GM23338 (cell line): ENCODE results near the gene FCHSD2. TPM values are rescaled to one million over a fixed set of nuclear protein-coding genes. Genes with fewer than 3 reads are reported as not detected.

Experiments used
- ATAC-seq: fragments of 200-7000 bp; cut with Tn5 transposase; 3 replicates; pipeline ENCODE4 v1.9.1; 2020
- DNase-seq: peaks from one replicate; pipeline ENCODE4 v3.0.0-alpha.2; 2015; ENCODE audit warnings: low spot score
- H2AFZ ChIP-seq: fragments of 200-600 bp; sonication (generic); 2 replicates; pipeline ENCODE4 v1.8.0; 2016; ENCODE audit warnings: antibody characterized with exemption, mild to moderate bottlenecking, moderate library complexity
- H3F3A ChIP-seq: fragments of 200-600 bp; sonication (generic); replicated peaks from 2 replicates; pipeline ENCODE4 v1.8.0; 2017; ENCODE audit warnings: antibody characterized with exemption, mixed run types, low read depth
- H3K27ac ChIP-seq: fragments of 200-600 bp; sonication (generic); 2 replicates; pipeline ENCODE4 v1.6.1; 2016; ENCODE audit warnings: low read depth
- H3K27me3 ChIP-seq: fragments of 200-600 bp; sonication (generic); 2 replicates; pipeline ENCODE4 v1.8.0; 2016; ENCODE audit warnings: mild to moderate bottlenecking, mixed run types, moderate library complexity; ENCODE audit not compliant: insufficient read depth
- H3K36me3 ChIP-seq: fragments of 200-600 bp; sonication (generic); 2 replicates; pipeline ENCODE4 v1.8.0; 2016; ENCODE audit warnings: mild to moderate bottlenecking; ENCODE audit not compliant: insufficient read depth
- H3K4me1 ChIP-seq: fragments of 200-600 bp; sonication (generic); 2 replicates; pipeline ENCODE4 v1.8.0; 2016; ENCODE audit warnings: mild to moderate bottlenecking, moderate library complexity; ENCODE audit not compliant: insufficient read depth
- H3K4me2 ChIP-seq: fragments of 200-600 bp; sonication (generic); 2 replicates; pipeline ENCODE4 v1.7.1; 2017; ENCODE audit warnings: mixed run types
- H3K4me3 ChIP-seq: fragments of 200-600 bp; sonication (generic); 2 replicates; pipeline ENCODE4 v1.6.1; 2016; ENCODE audit warnings: mixed run types
- H3K79me2 ChIP-seq: fragments of 200-600 bp; sonication (generic); replicated peaks from 2 replicates; pipeline ENCODE4 v1.8.0; 2017; ENCODE audit warnings: mild to moderate bottlenecking; ENCODE audit not compliant: insufficient read depth
- H3K9me2 ChIP-seq: fragments of 200-600 bp; sonication (generic); 2 replicates; pipeline ENCODE4 v1.8.0; 2017; ENCODE audit not compliant: insufficient read depth
- H4K20me1 ChIP-seq: fragments of 200-600 bp; sonication (generic); replicated peaks from 2 replicates; pipeline ENCODE4 v1.8.0; 2017; ENCODE audit warnings: mild to moderate bottlenecking; ENCODE audit not compliant: insufficient read depth
- H3K27ac Mint-ChIP-seq: 2 replicates; pipeline ENCODE4 v1.8.0; 2020; ENCODE audit warnings: inconsistent platforms, mild to moderate bottlenecking, moderate library complexity, mixed read lengths
- H3K27me3 Mint-ChIP-seq: 3 replicates; pipeline ENCODE4 v1.8.0; 2022; ENCODE audit warnings: low read depth, mild to moderate bottlenecking, moderate library complexity, mixed read lengths, inconsistent platforms; ENCODE audit not compliant: insufficient read depth, poor library complexity
- H3K36me3 Mint-ChIP-seq: 3 replicates; pipeline ENCODE4 v1.8.0; 2021; ENCODE audit warnings: low read depth, mild to moderate bottlenecking, inconsistent platforms, moderate library complexity, mixed read lengths
- H3K4me1 Mint-ChIP-seq: 3 replicates; pipeline ENCODE4 v1.8.0; 2020; ENCODE audit warnings: mild to moderate bottlenecking, inconsistent platforms, mixed read lengths
- H3K4me3 Mint-ChIP-seq: 3 replicates; pipeline ENCODE4 v1.8.0; 2021; ENCODE audit warnings: moderate library complexity, mild to moderate bottlenecking, inconsistent platforms, mixed read lengths
- H3K9me3 Mint-ChIP-seq: 3 replicates; pipeline ENCODE4 v1.8.0; 2020; ENCODE audit warnings: moderate library complexity, mild to moderate bottlenecking, inconsistent platforms, mixed read lengths
- CREB1 ChIP-seq: fragments of 250-450 bp; sonication (Bioruptor Pico); IDR thresholded peaks from 2 replicates; pipeline ENCODE4 v1.5.0; 2020; ENCODE audit warnings: low read depth, mild to moderate bottlenecking, moderate library complexity
- EZH2 ChIP-seq: fragments of 200-600 bp; sonication (generic); IDR thresholded peaks from one replicate; pipeline ENCODE4 v1.8.0; 2017; ENCODE audit warnings: antibody characterized with exemption, mild to moderate bottlenecking, low read depth; ENCODE audit not compliant: unreplicated experiment
- EZH2phosphoT487 ChIP-seq: fragments of 200-600 bp; sonication (generic); IDR thresholded peaks from one replicate; pipeline ENCODE4 v1.8.1; 2018; ENCODE audit warnings: antibody characterized with exemption; ENCODE audit not compliant: unreplicated experiment
- JUNB ChIP-seq: IDR thresholded peaks from one replicate; pipeline ENCODE4 v1.6.1; 2016; ENCODE audit warnings: antibody characterized with exemption; ENCODE audit not compliant: unreplicated experiment
- NANOG ChIP-seq: IDR thresholded peaks from 2 replicates; pipeline ENCODE4 v1.6.1; 2016; ENCODE audit warnings: antibody characterized with exemption, borderline replicate concordance
- POLR2AphosphoS5 ChIP-seq: IDR thresholded peaks from 2 replicates; pipeline ENCODE4 v1.6.1; 2016; ENCODE audit warnings: antibody characterized with exemption, low read depth
- STAT1 ChIP-seq: IDR thresholded peaks from one replicate; pipeline ENCODE4 v1.6.1; 2016; ENCODE audit warnings: antibody characterized with exemption; ENCODE audit not compliant: unreplicated experiment
- ZNF114 ChIP-seq: fragments of 250-450 bp; sonication (Bioruptor Pico); IDR thresholded peaks from 2 replicates; pipeline ENCODE4 v1.5.0; 2020; ENCODE audit warnings: mild to moderate bottlenecking, moderate library complexity
- ZNF331 ChIP-seq: fragments of 250-450 bp; sonication (Bioruptor Pico); IDR thresholded peaks from 2 replicates; pipeline ENCODE4 v1.5.0; 2020; ENCODE audit warnings: low read depth, mild to moderate bottlenecking, moderate library complexity
- polyA plus RNA-seq: library from polyadenylated mRNA; unstranded; fragments of >200 nt; fragmentation: Nextera tagmentation; extraction: Ambion mirVana; gene quantifications from 2 replicates; pipeline ENCODE4 v1.2.1, GENCODE V29; 2016
- total RNA-seq: library from RNA; depleted of rRNA; stranded (reverse); fragments of >200 nt; shearing (Covaris generic); gene quantifications from 2 replicates; pipeline ENCODE4 v1.2.3, GENCODE V29; 2014
- TF ChIP-seq, protein P1 (sequence below): fragments of 250-450 bp; sonication (Bioruptor Pico); IDR thresholded peaks from 2 replicates; pipeline ENCODE4 v1.5.0; 2020; ENCODE audit warnings: mild to moderate bottlenecking, moderate library complexity
- TF ChIP-seq, protein P2 (sequence below): IDR thresholded peaks from one replicate; pipeline ENCODE4 v1.6.1; 2018; ENCODE audit warnings: antibody characterized with exemption; ENCODE audit not compliant: unreplicated experiment
- TF ChIP-seq, protein P3 (sequence below): IDR thresholded peaks from 2 replicates; pipeline ENCODE4 v1.6.1; 2016; ENCODE audit warnings: antibody characterized with exemption
- TF ChIP-seq, protein P4 (sequence below), 2 experiments: fragments of 200-600 bp in 1 of 2; sonication (generic) in 1 of 2; conservative IDR thresholded peaks; 2 replicates each; pipeline versions ENCODE4 v1.5.1 to v1.6.1; 2016 to 2017; ENCODE audit warnings: antibody characterized with exemption in 2 of 2, low read depth in 2 of 2, mild to moderate bottlenecking in 2 of 2, moderate library complexity in 1 of 2

Gene FCHSD2
- total and polyA plus RNA-seq, 2 experiments from 2014 or later, result 3.6 to 5.2 TPM

DNA sequence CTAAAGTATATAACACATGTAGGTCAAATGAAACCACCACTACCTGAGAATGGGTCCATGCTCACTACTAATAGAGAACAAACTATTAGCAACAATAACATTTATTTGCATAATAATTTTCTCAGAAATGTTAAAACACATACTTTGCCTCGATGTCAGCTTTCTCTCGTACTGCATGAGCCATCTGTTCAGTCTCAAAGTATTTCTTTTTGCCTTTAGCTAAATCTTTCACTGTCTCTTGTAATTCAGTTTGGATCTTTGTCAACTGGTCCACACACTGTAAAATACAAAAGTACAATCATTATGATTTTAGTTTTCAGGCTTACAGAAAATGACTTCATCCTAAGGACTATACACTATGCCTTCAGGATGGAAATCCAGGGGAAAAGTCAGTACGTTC, 153.3 kb downstream of the FCHSD2 start:
- Mint-ChIP-seq H3K27me3 (peaks cover 3% of the 10 kb centered on the region), H3K36me3 (no peaks in the 10 kb centered on the region), H3K27ac (no peak overlapping the region), H3K4me1 (peaks cover 9% of the 10 kb centered on the region; the same call in 2 of the 3 replicates), H3K9me3 (no peaks in the 10 kb centered on the region), H3K4me3 (no peak overlapping the region)
- Histone ChIP-seq H3K36me3 (no peaks in the 10 kb centered on the region), H3K9me2 (no peaks in the 10 kb centered on the region), H3K27ac (no peak overlapping the region), H3K4me1 (no peaks in the 10 kb centered on the region), H3F3A (no peaks in the 10 kb centered on the region), H3K27me3 (no peaks in the 10 kb centered on the region), H3K4me2 (no peak overlapping the region), H4K20me1 (no peaks in the 10 kb centered on the region), H2AFZ (no peak overlapping the region), H3K4me3 (no peak overlapping the region), H3K79me2 (no peaks in the 10 kb centered on the region)
- ATAC-seq (no peak), DNase-seq (no peak)
- TF ChIP-seq NANOG (no peak), EZH2phosphoT487 (no peak), JUNB (no peak), POLR2AphosphoS5 (no peak), ZNF331 (CRISPR knock-in tag) (no peak), ZNF114 (CRISPR knock-in tag) (no peak), EZH2 (no peak), CREB1 (CRISPR knock-in tag) (no peak), STAT1 (no peak)
- TF ChIP-seq, protein P1, sequence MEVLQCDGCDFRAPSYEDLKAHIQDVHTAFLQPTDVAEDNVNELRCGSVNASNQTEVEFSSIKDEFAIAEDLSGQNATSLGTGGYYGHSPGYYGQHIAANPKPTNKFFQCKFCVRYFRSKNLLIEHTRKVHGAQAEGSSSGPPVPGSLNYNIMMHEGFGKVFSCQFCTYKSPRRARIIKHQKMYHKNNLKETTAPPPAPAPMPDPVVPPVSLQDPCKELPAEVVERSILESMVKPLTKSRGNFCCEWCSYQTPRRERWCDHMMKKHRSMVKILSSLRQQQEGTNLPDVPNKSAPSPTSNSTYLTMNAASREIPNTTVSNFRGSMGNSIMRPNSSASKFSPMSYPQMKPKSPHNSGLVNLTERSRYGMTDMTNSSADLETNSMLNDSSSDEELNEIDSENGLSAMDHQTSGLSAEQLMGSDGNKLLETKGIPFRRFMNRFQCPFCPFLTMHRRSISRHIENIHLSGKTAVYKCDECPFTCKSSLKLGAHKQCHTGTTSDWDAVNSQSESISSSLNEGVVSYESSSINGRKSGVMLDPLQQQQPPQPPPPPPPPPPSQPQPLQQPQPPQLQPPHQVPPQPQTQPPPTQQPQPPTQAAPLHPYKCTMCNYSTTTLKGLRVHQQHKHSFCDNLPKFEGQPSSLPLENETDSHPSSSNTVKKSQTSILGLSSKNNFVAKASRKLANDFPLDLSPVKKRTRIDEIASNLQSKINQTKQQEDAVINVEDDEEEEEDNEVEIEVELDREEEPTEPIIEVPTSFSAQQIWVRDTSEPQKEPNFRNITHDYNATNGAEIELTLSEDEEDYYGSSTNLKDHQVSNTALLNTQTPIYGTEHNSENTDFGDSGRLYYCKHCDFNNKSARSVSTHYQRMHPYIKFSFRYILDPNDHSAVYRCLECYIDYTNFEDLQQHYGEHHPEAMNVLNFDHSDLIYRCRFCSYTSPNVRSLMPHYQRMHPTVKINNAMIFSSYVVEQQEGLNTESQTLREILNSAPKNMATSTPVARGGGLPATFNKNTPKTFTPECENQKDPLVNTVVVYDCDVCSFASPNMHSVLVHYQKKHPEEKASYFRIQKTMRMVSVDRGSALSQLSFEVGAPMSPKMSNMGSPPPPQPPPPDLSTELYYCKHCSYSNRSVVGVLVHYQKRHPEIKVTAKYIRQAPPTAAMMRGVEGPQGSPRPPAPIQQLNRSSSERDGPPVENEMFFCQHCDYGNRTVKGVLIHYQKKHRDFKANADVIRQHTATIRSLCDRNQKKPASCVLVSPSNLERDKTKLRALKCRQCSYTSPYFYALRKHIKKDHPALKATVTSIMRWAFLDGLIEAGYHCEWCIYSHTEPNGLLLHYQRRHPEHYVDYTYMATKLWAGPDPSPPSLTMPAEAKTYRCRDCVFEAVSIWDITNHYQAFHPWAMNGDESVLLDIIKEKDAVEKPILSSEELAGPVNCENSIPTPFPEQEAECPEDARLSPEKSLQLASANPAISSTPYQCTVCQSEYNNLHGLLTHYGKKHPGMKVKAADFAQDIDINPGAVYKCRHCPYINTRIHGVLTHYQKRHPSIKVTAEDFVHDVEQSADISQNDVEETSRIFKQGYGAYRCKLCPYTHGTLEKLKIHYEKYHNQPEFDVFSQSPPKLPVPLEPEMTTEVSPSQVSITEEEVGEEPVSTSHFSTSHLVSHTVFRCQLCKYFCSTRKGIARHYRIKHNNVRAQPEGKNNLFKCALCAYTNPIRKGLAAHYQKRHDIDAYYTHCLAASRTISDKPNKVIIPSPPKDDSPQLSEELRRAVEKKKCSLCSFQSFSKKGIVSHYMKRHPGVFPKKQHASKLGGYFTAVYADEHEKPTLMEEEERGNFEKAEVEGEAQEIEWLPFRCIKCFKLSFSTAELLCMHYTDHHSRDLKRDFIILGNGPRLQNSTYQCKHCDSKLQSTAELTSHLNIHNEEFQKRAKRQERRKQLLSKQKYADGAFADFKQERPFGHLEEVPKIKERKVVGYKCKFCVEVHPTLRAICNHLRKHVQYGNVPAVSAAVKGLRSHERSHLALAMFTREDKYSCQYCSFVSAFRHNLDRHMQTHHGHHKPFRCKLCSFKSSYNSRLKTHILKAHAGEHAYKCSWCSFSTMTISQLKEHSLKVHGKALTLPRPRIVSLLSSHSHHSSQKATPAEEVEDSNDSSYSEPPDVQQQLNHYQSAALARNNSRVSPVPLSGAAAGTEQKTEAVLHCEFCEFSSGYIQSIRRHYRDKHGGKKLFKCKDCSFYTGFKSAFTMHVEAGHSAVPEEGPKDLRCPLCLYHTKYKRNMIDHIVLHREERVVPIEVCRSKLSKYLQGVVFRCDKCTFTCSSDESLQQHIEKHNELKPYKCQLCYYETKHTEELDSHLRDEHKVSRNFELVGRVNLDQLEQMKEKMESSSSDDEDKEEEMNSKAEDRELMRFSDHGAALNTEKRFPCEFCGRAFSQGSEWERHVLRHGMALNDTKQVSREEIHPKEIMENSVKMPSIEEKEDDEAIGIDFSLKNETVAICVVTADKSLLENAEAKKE, result no peak
- TF ChIP-seq, protein P2, sequence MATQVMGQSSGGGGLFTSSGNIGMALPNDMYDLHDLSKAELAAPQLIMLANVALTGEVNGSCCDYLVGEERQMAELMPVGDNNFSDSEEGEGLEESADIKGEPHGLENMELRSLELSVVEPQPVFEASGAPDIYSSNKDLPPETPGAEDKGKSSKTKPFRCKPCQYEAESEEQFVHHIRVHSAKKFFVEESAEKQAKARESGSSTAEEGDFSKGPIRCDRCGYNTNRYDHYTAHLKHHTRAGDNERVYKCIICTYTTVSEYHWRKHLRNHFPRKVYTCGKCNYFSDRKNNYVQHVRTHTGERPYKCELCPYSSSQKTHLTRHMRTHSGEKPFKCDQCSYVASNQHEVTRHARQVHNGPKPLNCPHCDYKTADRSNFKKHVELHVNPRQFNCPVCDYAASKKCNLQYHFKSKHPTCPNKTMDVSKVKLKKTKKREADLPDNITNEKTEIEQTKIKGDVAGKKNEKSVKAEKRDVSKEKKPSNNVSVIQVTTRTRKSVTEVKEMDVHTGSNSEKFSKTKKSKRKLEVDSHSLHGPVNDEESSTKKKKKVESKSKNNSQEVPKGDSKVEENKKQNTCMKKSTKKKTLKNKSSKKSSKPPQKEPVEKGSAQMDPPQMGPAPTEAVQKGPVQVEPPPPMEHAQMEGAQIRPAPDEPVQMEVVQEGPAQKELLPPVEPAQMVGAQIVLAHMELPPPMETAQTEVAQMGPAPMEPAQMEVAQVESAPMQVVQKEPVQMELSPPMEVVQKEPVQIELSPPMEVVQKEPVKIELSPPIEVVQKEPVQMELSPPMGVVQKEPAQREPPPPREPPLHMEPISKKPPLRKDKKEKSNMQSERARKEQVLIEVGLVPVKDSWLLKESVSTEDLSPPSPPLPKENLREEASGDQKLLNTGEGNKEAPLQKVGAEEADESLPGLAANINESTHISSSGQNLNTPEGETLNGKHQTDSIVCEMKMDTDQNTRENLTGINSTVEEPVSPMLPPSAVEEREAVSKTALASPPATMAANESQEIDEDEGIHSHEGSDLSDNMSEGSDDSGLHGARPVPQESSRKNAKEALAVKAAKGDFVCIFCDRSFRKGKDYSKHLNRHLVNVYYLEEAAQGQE, result no peak
- TF ChIP-seq, protein P3, sequence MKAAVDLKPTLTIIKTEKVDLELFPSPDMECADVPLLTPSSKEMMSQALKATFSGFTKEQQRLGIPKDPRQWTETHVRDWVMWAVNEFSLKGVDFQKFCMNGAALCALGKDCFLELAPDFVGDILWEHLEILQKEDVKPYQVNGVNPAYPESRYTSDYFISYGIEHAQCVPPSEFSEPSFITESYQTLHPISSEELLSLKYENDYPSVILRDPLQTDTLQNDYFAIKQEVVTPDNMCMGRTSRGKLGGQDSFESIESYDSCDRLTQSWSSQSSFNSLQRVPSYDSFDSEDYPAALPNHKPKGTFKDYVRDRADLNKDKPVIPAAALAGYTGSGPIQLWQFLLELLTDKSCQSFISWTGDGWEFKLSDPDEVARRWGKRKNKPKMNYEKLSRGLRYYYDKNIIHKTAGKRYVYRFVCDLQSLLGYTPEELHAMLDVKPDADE, result no peak
- TF ChIP-seq, protein P4, sequence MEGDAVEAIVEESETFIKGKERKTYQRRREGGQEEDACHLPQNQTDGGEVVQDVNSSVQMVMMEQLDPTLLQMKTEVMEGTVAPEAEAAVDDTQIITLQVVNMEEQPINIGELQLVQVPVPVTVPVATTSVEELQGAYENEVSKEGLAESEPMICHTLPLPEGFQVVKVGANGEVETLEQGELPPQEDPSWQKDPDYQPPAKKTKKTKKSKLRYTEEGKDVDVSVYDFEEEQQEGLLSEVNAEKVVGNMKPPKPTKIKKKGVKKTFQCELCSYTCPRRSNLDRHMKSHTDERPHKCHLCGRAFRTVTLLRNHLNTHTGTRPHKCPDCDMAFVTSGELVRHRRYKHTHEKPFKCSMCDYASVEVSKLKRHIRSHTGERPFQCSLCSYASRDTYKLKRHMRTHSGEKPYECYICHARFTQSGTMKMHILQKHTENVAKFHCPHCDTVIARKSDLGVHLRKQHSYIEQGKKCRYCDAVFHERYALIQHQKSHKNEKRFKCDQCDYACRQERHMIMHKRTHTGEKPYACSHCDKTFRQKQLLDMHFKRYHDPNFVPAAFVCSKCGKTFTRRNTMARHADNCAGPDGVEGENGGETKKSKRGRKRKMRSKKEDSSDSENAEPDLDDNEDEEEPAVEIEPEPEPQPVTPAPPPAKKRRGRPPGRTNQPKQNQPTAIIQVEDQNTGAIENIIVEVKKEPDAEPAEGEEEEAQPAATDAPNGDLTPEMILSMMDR (conservative IDR thresholded peaks at IDR 0.05; ENCODE audit: low read depth in 2 of 2), result no peak
